HG02973 (cell line): ENCODE measurements around the gene TAF4B.
"Not testable (repeated sequence)": the region's sequence is repeated elsewhere in the genome, so short reads cannot be mapped to it uniquely, and the experiment has no call there.

Source experiments
- ATAC-seq: cut with Tn5 transposase; IDR thresholded peaks from one replicate; pipeline ENCODE4 v1.9.1; 2021; ENCODE audit warnings: moderate library complexity; ENCODE audit not compliant: unreplicated experiment

Gene TAF4B

GRCh38 chr18:26226229-26227050 is at the start of gene TAF4B:
Gene TAF4B (plus strand): TSS chr18:26226445. CDS start chr18:26226934, 489 bp downstream.
- peak; percentile 74 for ATAC-seq

GRCh38 chr18:26181343-26181826 is 44.9 kb upstream of the TAF4B start:
- no peak for ATAC-seq

- ATAC-seq = no peak
Observed at GRCh38 chr18:26183395-26184112, 42.7 kb upstream of the TAF4B start.

- no peak for ATAC-seq
Observed at GRCh38 chr18:26185267-26185666, 41.0 kb upstream of the TAF4B start.

GRCh38 chr18:26190506-26190905 is 35.7 kb upstream of the TAF4B start:
- peak; percentile 88 for ATAC-seq

- no peak for ATAC-seq
Observed at GRCh38 chr18:26192233-26192632, 34.0 kb upstream of the TAF4B start.

GRCh38 chr18:26196605-26197004 is 29.6 kb upstream of the TAF4B start:
- ATAC-seq = no peak

GRCh38 chr18:26202001-26202400 is 24.2 kb upstream of the TAF4B start:
- not testable (repeated sequence) for ATAC-seq

GRCh38 chr18:26205318-26205717 is 20.9 kb upstream of the TAF4B start:
- no peak for ATAC-seq

- ATAC-seq = no peak
Observed at GRCh38 chr18:26206488-26206887, 19.8 kb upstream of the TAF4B start.

GRCh38 chr18:26207937-26208336 is 18.3 kb upstream of the TAF4B start:
- ATAC-seq = no peak

GRCh38 chr18:26208977-26209376 is 17.3 kb upstream of the TAF4B start:
- no peak for ATAC-seq

- ATAC-seq = no peak
Observed at GRCh38 chr18:26210147-26210546, 16.1 kb upstream of the TAF4B start.

GRCh38 chr18:26215247-26215970 is 10.8 kb upstream of the TAF4B start:
- peak; percentile 84 for ATAC-seq

GRCh38 chr18:26225022-26225693 is 1.1 kb upstream of the TAF4B start:
- no peak for ATAC-seq

- no peak for ATAC-seq
Observed at GRCh38 chr18:26225915-26226228, 373 bp upstream of the TAF4B start.

- ATAC-seq = no peak
Observed at GRCh38 chr18:26227051-26227670, 916 bp downstream of the TAF4B start.

GRCh38 chr18:26228562-26229260 is 2.5 kb downstream of the TAF4B start:
- no peak for ATAC-seq

GRCh38 chr18:26230497-26230896 is 4.3 kb downstream of the TAF4B start:
- no peak for ATAC-seq

GRCh38 chr18:26233208-26233607 is 7.0 kb downstream of the TAF4B start:
- no peak for ATAC-seq
